SK-MEL-5 (cell line): ENCODE measurements around the gene RAB37. TPM values are rescaled to one million over a fixed set of nuclear protein-coding genes. Genes with fewer than 3 reads are reported as not detected.

ENCODE experiments used
- DNase-seq: peaks from one replicate; pipeline ENCODE4 v3.0.0-alpha.2; 2016; ENCODE audit warnings: low read depth, low spot score
- in situ Hi-C: cut with HindIII; loops from 2 replicates; pipeline ENCODE4 v1.10.0; 2016; ENCODE audit warnings: low sequenced_read_pairs, high pct_unique_total_duplicates, low pct_unique_long_range_greater_than_20kb
- total RNA-seq: library from RNA; depleted of rRNA; stranded (reverse); fragments of >200 nt; shearing (Covaris generic); gene quantifications from 2 replicates; pipeline ENCODE4 v1.2.3, GENCODE V29; 2014

Gene RAB37
- total RNA-seq, 1 experiment from 2014 or later, result 0.66 TPM

GRCh38 chr17:74768763-74769114 lies 31.7 kb downstream of the RAB37 start:
- in situ Hi-C loops, result no loop called here
- DNase-seq, result no peak

- no peak for DNase-seq
- in situ Hi-C loops, result no loop called here
Measured at GRCh38 chr17:74769266-74769855, 32.3 kb downstream of the RAB37 start.

GRCh38 chr17:74769856-74770497 lies 32.9 kb downstream of the RAB37 start:
- DNase-seq, result no peak
- in situ Hi-C loops, result no loop called here

GRCh38 chr17:74770498-74771318 lies 33.7 kb downstream of the RAB37 start:
- in situ Hi-C loops, result no loop called here
- DNase-seq, result peak; percentile 81

- in situ Hi-C loops, result no loop called here
Measured at GRCh38 chr17:74771319-74771914, 34.4 kb downstream of the RAB37 start.

GRCh38 chr17:74772053-74772452 lies 35.0 kb downstream of the RAB37 start:
- DNase-seq, result no peak
- in situ Hi-C loops, result no loop called here

More at GRCh38 chr17:74771319-74771914, 34.4 kb downstream of the RAB37 start:
- DNase-seq, result no peak

- in situ Hi-C loops, result no loop called here
- DNase-seq, result no peak
Measured at GRCh38 chr17:74773414-74773813, 36.4 kb downstream of the RAB37 start.

- in situ Hi-C loops, result no loop called here
- DNase-seq, result no peak
Measured at GRCh38 chr17:74773871-74774286, 36.8 kb downstream of the RAB37 start.

GRCh38 chr17:74775409-74776043 lies 38.5 kb downstream of the RAB37 start:
- DNase-seq, result no peak
- in situ Hi-C loops, result no loop called here

GRCh38 chr17:74776044-74776962 lies 39.2 kb downstream of the RAB37 start, which contains the start of gene NAT9:
Gene NAT9, minus strand, starts transcription at chr17:74776345. Its CDS starts 647 bp downstream, at chr17:74775698.
- in situ Hi-C loops, result no loop called here
- DNase-seq, result peak; percentile 98

GRCh38 chr17:74776990-74777389 lies 39.9 kb downstream of the RAB37 start:
- in situ Hi-C loops, result no loop called here
- no peak for DNase-seq

GRCh38 chr17:74777901-74778515 lies 41.0 kb downstream of the RAB37 start:
- DNase-seq, result no peak
- in situ Hi-C loops, result no loop called here

GRCh38 chr17:74778960-74779359 lies 41.9 kb downstream of the RAB37 start:
- in situ Hi-C loops, result no loop called here
- DNase-seq, result no peak

GRCh38 chr17:74779501-74779900 lies 42.4 kb downstream of the RAB37 start:
- in situ Hi-C loops, result no loop called here
- no peak for DNase-seq

GRCh38 chr17:74779948-74780400 lies 42.9 kb downstream of the RAB37 start:
- in situ Hi-C loops, result no loop called here
- no peak for DNase-seq

- in situ Hi-C loops, result no loop called here
- DNase-seq, result peak; percentile 78
Measured at GRCh38 chr17:74780443-74781238, 43.6 kb downstream of the RAB37 start.
